ENCODE measurements around the gene KDM4C. TPM values are rescaled to one million over a fixed set of nuclear protein-coding genes. Genes with fewer than 3 reads are reported as not detected.

KDM4C gene
- total and polyA plus RNA-seq, 2 donors (not counting 1 experiment from before 2014, with no cell fraction given) = 49.7 to 141 TPM

DNA sequence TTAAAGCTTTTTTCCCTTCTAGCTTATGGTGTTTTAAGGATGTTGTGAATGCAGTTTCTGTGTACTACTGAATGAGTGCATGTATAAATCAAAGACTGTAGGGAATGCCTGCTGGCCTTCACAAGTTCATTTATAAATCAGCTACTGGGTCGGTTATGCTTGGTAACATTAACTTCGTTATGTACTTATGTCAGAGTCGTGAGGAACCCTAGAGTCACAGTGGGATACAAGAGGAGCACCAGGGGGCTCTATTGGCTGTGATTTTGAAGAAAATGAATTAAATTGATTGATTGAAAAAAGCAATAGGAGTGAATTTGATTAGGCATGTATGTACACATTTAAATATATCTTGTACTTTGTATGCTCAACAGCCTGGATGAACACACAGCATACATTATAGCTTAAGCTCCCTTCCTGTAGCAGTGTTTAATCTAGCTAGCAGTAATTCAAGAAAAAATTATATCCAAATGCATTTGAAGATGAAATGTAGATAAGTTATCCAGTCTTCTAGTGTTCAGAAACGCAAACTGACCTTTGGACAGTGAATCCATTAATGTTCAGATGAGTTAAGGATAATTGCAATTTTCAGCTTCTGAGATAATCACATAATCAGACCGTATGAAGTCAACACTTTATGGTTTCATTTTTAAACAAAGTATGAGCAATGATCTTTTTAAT lies 204.2 kb downstream of the KDM4C start:
- ATAC-seq (ENCODE audit: low read depth) = no peak
- no peak overlapping the region for H3K27ac Mint-ChIP-seq

GRCh38 chr9:6965566-6965965 lies 207.8 kb downstream of the KDM4C start:
- Histone ChIP-seq H3K9me3 (ENCODE audit: control extremely low read depth in 1 of 3, control insufficient read depth in 2 of 3, insufficient read depth in 1 of 3, low read length in 2 of 3) (no peaks in the 10 kb centered on the region), H3K4me2 (replicated peaks; ENCODE audit: low read depth, low read length, poor library complexity, severe bottlenecking) (no peak overlapping the region), H2AFZ (ENCODE audit: insufficient read depth, low read depth, low read length, poor library complexity, severe bottlenecking) (no peak overlapping the region), H3K27me3 (replicated peaks in 1 of 4; ENCODE audit: control extremely low read depth in 1 of 4, control insufficient read depth in 3 of 4, insufficient read depth in 4 of 4, low read length in 3 of 4) (no peaks in the 10 kb centered on the region), H3K79me2 (ENCODE audit: control insufficient read depth, insufficient read depth, low read length) (peaks cover 56% of the 10 kb centered on the region), H3K4me3 (ENCODE audit: control extremely low read depth in 1 of 5, extremely low read depth in 1 of 5, insufficient read depth in 1 of 5, low read depth in 2 of 5, low read length in 4 of 5) (no peak overlapping the region), H3K27ac (ENCODE audit: low read length in 2 of 2) (no peak overlapping the region), H3K4me1 (ENCODE audit: control insufficient read depth in 2 of 2, insufficient read depth in 2 of 2, low read length in 2 of 2) (peaks cover 0 to 2% of the 10 kb centered on the region in 2 donors), H3K9ac (ENCODE audit: low read length) (no peak overlapping the region), H3K36me3 (replicated peaks in 1 of 2; ENCODE audit: control extremely low read depth in 1 of 2, control insufficient read depth in 1 of 2, extremely low read depth in 1 of 2, insufficient read depth in 2 of 2, low read length in 1 of 2) (peaks cover 5 to 13% of the 10 kb centered on the region in 2 experiments), H4K20me1 (ENCODE audit: control insufficient read depth, insufficient read depth, low read length, poor library complexity, severe bottlenecking) (peaks cover 13% of the 10 kb centered on the region)
- H3K27me3 Mint-ChIP-seq = no peaks in the 10 kb centered on the region
- DNase-seq (no peak), ATAC-seq (ENCODE audit: low read depth) (no peak)
- no peak overlapping the region for H3K4me3 Mint-ChIP-seq
- H3K4me1 Mint-ChIP-seq = peaks cover 17% of the 10 kb centered on the region
- no peak for TF ChIP-seq EZH2 (IDR thresholded peaks at IDR 0.05; ENCODE audit: borderline replicate concordance, insufficient read depth, low read depth, low read length, poor library complexity, severe bottlenecking)
- TF ChIP-seq, protein P1, sequence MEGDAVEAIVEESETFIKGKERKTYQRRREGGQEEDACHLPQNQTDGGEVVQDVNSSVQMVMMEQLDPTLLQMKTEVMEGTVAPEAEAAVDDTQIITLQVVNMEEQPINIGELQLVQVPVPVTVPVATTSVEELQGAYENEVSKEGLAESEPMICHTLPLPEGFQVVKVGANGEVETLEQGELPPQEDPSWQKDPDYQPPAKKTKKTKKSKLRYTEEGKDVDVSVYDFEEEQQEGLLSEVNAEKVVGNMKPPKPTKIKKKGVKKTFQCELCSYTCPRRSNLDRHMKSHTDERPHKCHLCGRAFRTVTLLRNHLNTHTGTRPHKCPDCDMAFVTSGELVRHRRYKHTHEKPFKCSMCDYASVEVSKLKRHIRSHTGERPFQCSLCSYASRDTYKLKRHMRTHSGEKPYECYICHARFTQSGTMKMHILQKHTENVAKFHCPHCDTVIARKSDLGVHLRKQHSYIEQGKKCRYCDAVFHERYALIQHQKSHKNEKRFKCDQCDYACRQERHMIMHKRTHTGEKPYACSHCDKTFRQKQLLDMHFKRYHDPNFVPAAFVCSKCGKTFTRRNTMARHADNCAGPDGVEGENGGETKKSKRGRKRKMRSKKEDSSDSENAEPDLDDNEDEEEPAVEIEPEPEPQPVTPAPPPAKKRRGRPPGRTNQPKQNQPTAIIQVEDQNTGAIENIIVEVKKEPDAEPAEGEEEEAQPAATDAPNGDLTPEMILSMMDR (IDR thresholded peaks at IDR 0.05) = no peak
- POLR2A ChIA-PET = no interaction called here
- H3K9me3 Mint-ChIP-seq (ENCODE audit: insufficient read depth) = no peaks in the 10 kb centered on the region
- intact Hi-C loops (cut with micrococcal nuclease) = loop anchor here (10.0 kb wide), 1 partner anchor 51 kb away; no protein-coding TSS in a partner anchor
- WGBS (ENCODE audit: insufficient coverage) = 100% methylated on average over 1 of the region's 1 CpG
- CTCF ChIA-PET = no interaction called here
- no peak overlapping the region for H3K27ac Mint-ChIP-seq

More for the DNA sequence above, 204.2 kb downstream of the KDM4C start:
- no peak overlapping the region for H3K9ac ChIP-seq (ENCODE audit: low read length)
- H3K27me3 Mint-ChIP-seq = no peaks in the 10 kb centered on the region
- peaks cover 37% of the 10 kb centered on the region for H3K79me2 ChIP-seq (ENCODE audit: control insufficient read depth, insufficient read depth, low read length)
- DNase-seq = no peak
- H3K4me3 Mint-ChIP-seq = no peak overlapping the region
- H3K27me3 ChIP-seq (replicated peaks in 1 of 4; ENCODE audit: control extremely low read depth in 1 of 4, control insufficient read depth in 3 of 4, insufficient read depth in 4 of 4, low read length in 3 of 4) = no peaks in the 10 kb centered on the region
- no peak overlapping the region for H2AFZ ChIP-seq (ENCODE audit: insufficient read depth, low read depth, low read length, poor library complexity, severe bottlenecking)
- TF ChIP-seq EZH2 (IDR thresholded peaks at IDR 0.05; ENCODE audit: borderline replicate concordance, insufficient read depth, low read depth, low read length, poor library complexity, severe bottlenecking) = no peak
- TF ChIP-seq, protein P1 (IDR thresholded peaks at IDR 0.05) = no peak
- H3K9me3 ChIP-seq (ENCODE audit: control extremely low read depth in 1 of 3, control insufficient read depth in 2 of 3, insufficient read depth in 1 of 3, low read length in 2 of 3) = no peaks in the 10 kb centered on the region
- peaks cover 26% of the 10 kb centered on the region for H3K4me1 Mint-ChIP-seq
- no peak overlapping the region for H3K27ac ChIP-seq (ENCODE audit: low read length in 2 of 2)
- POLR2A ChIA-PET = no interaction called here
- peaks cover 10% of the 10 kb centered on the region for H4K20me1 ChIP-seq (ENCODE audit: control insufficient read depth, insufficient read depth, low read length, poor library complexity, severe bottlenecking)
- no peak overlapping the region for H3K4me2 ChIP-seq (replicated peaks; ENCODE audit: low read depth, low read length, poor library complexity, severe bottlenecking)
- WGBS (ENCODE audit: insufficient coverage) = 92% methylated on average over 2 of the region's 5 CpGs
- H3K36me3 ChIP-seq (replicated peaks in 1 of 2; ENCODE audit: control extremely low read depth in 1 of 2, control insufficient read depth in 1 of 2, extremely low read depth in 1 of 2, insufficient read depth in 2 of 2, low read length in 1 of 2) = peaks cover 5 to 23% of the 10 kb centered on the region in 2 experiments
- H3K4me3 ChIP-seq (ENCODE audit: control extremely low read depth in 1 of 5, extremely low read depth in 1 of 5, insufficient read depth in 1 of 5, low read depth in 2 of 5, low read length in 4 of 5) = no peak overlapping the region
- intact Hi-C loops (cut with micrococcal nuclease) = loop anchor here (10.0 kb wide), 1 partner anchor 47 kb away; no protein-coding TSS in a partner anchor
- no peaks in the 10 kb centered on the region for H3K9me3 Mint-ChIP-seq (ENCODE audit: insufficient read depth)
- CTCF ChIA-PET = no interaction called here
- peaks cover 4 to 10% of the 10 kb centered on the region in 2 donors for H3K4me1 ChIP-seq (ENCODE audit: control insufficient read depth in 2 of 2, insufficient read depth in 2 of 2, low read length in 2 of 2)
